Measurements from ENCODE around the gene PDE4C.

PDE4C gene

GRCh38 chr19:18196511-18196845, 29.8 kb downstream of the PDE4C start:
- TF ChIP-seq CTCF (conservative IDR thresholded peaks at IDR 0.05; ENCODE audit: low read depth, low read length): no peak
- DNase-seq (ENCODE audit: low read depth): no peak
- H3K4me3 ChIP-seq (ENCODE audit: low read length): no peak overlapping the region

GRCh38 chr19:18194554-18195238, 31.5 kb downstream of the PDE4C start:
- no peak overlapping the region for H3K4me3 ChIP-seq (ENCODE audit: low read length)
- no peak for TF ChIP-seq CTCF (conservative IDR thresholded peaks at IDR 0.05; ENCODE audit: low read depth, low read length)
- DNase-seq (ENCODE audit: low read depth): no peak

- no peak for DNase-seq (ENCODE audit: low read depth)
- H3K4me3 ChIP-seq (ENCODE audit: low read length): peak overlapping the region; percentile 85
- no peak for TF ChIP-seq CTCF (conservative IDR thresholded peaks at IDR 0.05; ENCODE audit: low read depth, low read length)
Measured at GRCh38 chr19:18194181-18194530, 32.1 kb downstream of the PDE4C start.

- DNase-seq (ENCODE audit: low read depth): no peak
- H3K4me3 ChIP-seq (ENCODE audit: low read length): peak overlapping the region; percentile 85
- TF ChIP-seq CTCF (conservative IDR thresholded peaks at IDR 0.05; ENCODE audit: low read depth, low read length): no peak
Measured at GRCh38 chr19:18193388-18194180, 32.7 kb downstream of the PDE4C start.

- H3K4me3 ChIP-seq (ENCODE audit: low read length): peak within 1 kb of the TSS; percentile 85
- peak; percentile 100 for DNase-seq (ENCODE audit: low read depth)
- TF ChIP-seq CTCF (conservative IDR thresholded peaks at IDR 0.05; ENCODE audit: low read depth, low read length): no peak
Measured at GRCh38 chr19:18192673-18193387, 33.4 kb downstream of the PDE4C start, which contains the start of gene MPV17L2. Gene MPV17L2, plus strand, starts transcription at chr19:18193218. Its CDS starts 64 bp downstream, at chr19:18193282.

GRCh38 chr19:18191640-18192062, 34.6 kb downstream of the PDE4C start:
- TF ChIP-seq CTCF (conservative IDR thresholded peaks at IDR 0.05; ENCODE audit: low read depth, low read length): no peak
- H3K4me3 ChIP-seq (ENCODE audit: low read length): peak overlapping the region; percentile 59
- no peak for DNase-seq (ENCODE audit: low read depth)

Data from retinal pigment epithelial cell (primary cell).